ENCODE results near the gene CAMTA1. TPM values are rescaled to one million over a fixed set of nuclear protein-coding genes. Genes with fewer than 3 reads are reported as not detected.

Gene CAMTA1
- total RNA-seq, 2 experiments from 2014 or later, result 43.9 to 73.3 TPM

GRCh38 chr1:7752512-7753417 lies 967.5 kb downstream of the CAMTA1 start:
- Histone ChIP-seq H3K9me2 (ENCODE audit: insufficient read depth, low read length) (no peaks in the 10 kb centered on the region), H3K36me3 (ENCODE audit: insufficient read depth, low read length) (no peaks in the 10 kb centered on the region), H3K4me2 (ENCODE audit: low read length) (peak overlapping the region; percentile 45), H4K20me1 (ENCODE audit: insufficient read depth, low read length) (no peaks in the 10 kb centered on the region), H2AFZ (ENCODE audit: low read length) (peak overlapping the region; percentile 40; the same call in 1 of the 2 replicates), H3K4me3 (ENCODE audit: low read depth, low read length, poor library complexity, severe bottlenecking) (no peak overlapping the region), H3K9me3 (ENCODE audit: low read length) (no peaks in the 10 kb centered on the region), H3K79me2 (ENCODE audit: insufficient read depth, low read depth, low read length) (no peaks in the 10 kb centered on the region), H3K27ac (ENCODE audit: low read depth, low read length, poor library complexity, severe bottlenecking) (no peak overlapping the region), H3K4me1 (ENCODE audit: insufficient read depth, low read length, poor library complexity, severe bottlenecking) (no peaks in the 10 kb centered on the region)
- CTCF ChIA-PET (ENCODE audit: unreplicated experiment), result interaction anchor here (0.8 to 3.2 kb wide), 3 partner anchors 12 to 84 kb away, joined by 3 to 33 read pairs (median 4); no protein-coding TSS in a partner anchor
- intact Hi-C loops (cut with micrococcal nuclease; ENCODE audit: unreplicated experiment), result loop anchor here (1.0 kb wide), 1 partner anchor 85 kb away; no protein-coding TSS in a partner anchor
- TF ChIP-seq EZH2phosphoT487 (IDR thresholded peaks at IDR 0.05; ENCODE audit: borderline replicate concordance, low read depth, low read length), result no peak
- TF ChIP-seq, protein P1, sequence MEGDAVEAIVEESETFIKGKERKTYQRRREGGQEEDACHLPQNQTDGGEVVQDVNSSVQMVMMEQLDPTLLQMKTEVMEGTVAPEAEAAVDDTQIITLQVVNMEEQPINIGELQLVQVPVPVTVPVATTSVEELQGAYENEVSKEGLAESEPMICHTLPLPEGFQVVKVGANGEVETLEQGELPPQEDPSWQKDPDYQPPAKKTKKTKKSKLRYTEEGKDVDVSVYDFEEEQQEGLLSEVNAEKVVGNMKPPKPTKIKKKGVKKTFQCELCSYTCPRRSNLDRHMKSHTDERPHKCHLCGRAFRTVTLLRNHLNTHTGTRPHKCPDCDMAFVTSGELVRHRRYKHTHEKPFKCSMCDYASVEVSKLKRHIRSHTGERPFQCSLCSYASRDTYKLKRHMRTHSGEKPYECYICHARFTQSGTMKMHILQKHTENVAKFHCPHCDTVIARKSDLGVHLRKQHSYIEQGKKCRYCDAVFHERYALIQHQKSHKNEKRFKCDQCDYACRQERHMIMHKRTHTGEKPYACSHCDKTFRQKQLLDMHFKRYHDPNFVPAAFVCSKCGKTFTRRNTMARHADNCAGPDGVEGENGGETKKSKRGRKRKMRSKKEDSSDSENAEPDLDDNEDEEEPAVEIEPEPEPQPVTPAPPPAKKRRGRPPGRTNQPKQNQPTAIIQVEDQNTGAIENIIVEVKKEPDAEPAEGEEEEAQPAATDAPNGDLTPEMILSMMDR (conservative IDR thresholded peaks at IDR 0.05; ENCODE audit: low read length), result peak; percentile 93
- POLR2A ChIA-PET, result interaction anchor here (0.5 to 1.0 kb wide), 7 partner anchors 13 to 1362 kb away, joined by 3 to 5 read pairs (median 3); no protein-coding TSS in a partner anchor
- peak; percentile 48 for DNase-seq (ENCODE audit: low spot score)
- no TSS peak for BruUV-seq (replicated peaks)

DNA sequence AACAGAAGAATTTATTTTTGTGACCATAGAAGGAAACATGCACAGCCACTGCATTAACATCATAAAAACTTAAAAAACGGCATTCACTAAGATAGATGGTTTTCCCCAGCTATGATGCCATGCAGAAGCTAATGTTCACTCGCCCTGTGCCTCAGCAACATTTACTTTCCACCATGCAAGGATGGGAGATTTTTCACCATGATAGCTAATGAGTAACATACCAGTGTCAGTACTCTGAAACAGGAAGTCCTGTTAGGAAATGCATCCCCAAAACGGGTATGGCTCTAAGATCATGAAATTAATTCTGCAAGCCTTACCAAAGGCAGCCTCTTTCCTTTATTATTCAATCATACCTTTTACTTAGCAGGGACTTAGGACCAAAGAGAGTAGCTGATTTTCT lies 968.4 kb downstream of the CAMTA1 start:
- Histone ChIP-seq H3K9me3 (ENCODE audit: low read length) (no peaks in the 10 kb centered on the region), H3K4me1 (ENCODE audit: insufficient read depth, low read length, poor library complexity, severe bottlenecking) (no peaks in the 10 kb centered on the region), H3K27ac (ENCODE audit: low read depth, low read length, poor library complexity, severe bottlenecking) (no peak overlapping the region), H3K9me2 (ENCODE audit: insufficient read depth, low read length) (no peaks in the 10 kb centered on the region), H3K4me2 (ENCODE audit: low read length) (no peak overlapping the region), H2AFZ (ENCODE audit: low read length) (no peak overlapping the region), H3K36me3 (ENCODE audit: insufficient read depth, low read length) (no peaks in the 10 kb centered on the region), H4K20me1 (ENCODE audit: insufficient read depth, low read length) (no peaks in the 10 kb centered on the region), H3K4me3 (ENCODE audit: low read depth, low read length, poor library complexity, severe bottlenecking) (no peak overlapping the region), H3K79me2 (ENCODE audit: insufficient read depth, low read depth, low read length) (no peaks in the 10 kb centered on the region)
- DNase-seq (ENCODE audit: low spot score), result no peak
- CTCF ChIA-PET (ENCODE audit: unreplicated experiment), result interaction anchor here (0.8 to 3.2 kb wide), 2 partner anchors 70 to 85 kb away, joined by 3 to 33 read pairs; no protein-coding TSS in a partner anchor
- intact Hi-C loops (cut with micrococcal nuclease; ENCODE audit: unreplicated experiment), result loop anchor here (1.0 kb wide), 1 partner anchor 86 kb away; no protein-coding TSS in a partner anchor
- TF ChIP-seq, protein P1 (conservative IDR thresholded peaks at IDR 0.05; ENCODE audit: low read length), result no peak
- no peak for TF ChIP-seq EZH2phosphoT487 (IDR thresholded peaks at IDR 0.05; ENCODE audit: borderline replicate concordance, low read depth, low read length)
- no TSS peak for BruUV-seq (replicated peaks)
- POLR2A ChIA-PET, result interaction anchor here (0.5 to 0.9 kb wide), 3 partner anchors 14 to 118 kb away, joined by 3 read pairs; no protein-coding TSS in a partner anchor
